H1 (cell line): ENCODE measurements around the gene RNF26. TPM values are rescaled to one million over a fixed set of nuclear protein-coding genes. Genes with fewer than 3 reads are reported as not detected.

Source experiments
- HDAC2 ChIP-seq, 2 experiments: fragments of 300-600 bp in 1 of 2; sonication (generic) in 1 of 2; IDR thresholded peaks; 2 replicates each; pipeline ENCODE4 v1.6.1; 2011 to 2012; ENCODE audit warnings: low read depth in 2 of 2, low read length in 2 of 2, mild to moderate bottlenecking in 2 of 2, moderate library complexity in 2 of 2, borderline replicate concordance in 1 of 2, inconsistent platforms in 1 of 2
- KDM1A ChIP-seq: fragments of 200-600, 300-600 bp; sonication (generic); IDR thresholded peaks from 2 replicates; pipeline ENCODE4 v1.7.1; 2016; ENCODE audit warnings: mild to moderate bottlenecking, low read length, borderline replicate concordance
- RFX5 ChIP-seq: IDR thresholded peaks from 2 replicates; pipeline ENCODE4 v1.6.1; 2011; ENCODE audit warnings: low read depth, low read length, improper control_type of control experiment, borderline replicate concordance
- TCF12 ChIP-seq: IDR thresholded peaks from 2 replicates; pipeline ENCODE4 v1.6.1; 2011; ENCODE audit warnings: low read depth, mild to moderate bottlenecking, low read length
- polyA plus RNA-seq, 7 experiments: library from polyadenylated mRNA; depleted of rRNA in 3 of 7; stranded (reverse) in 5 of 7; unstranded in 2 of 7; fragments of >200 nt in 5 of 7; fragments of 200-250 nt in 2 of 7; gene quantifications; 1 replicate in 5 of 7; 2 replicates in 1 of 7; 4 replicates in 1 of 7; pipeline versions ENCODE4 v1.2.1 to v1.2.3, GENCODE V29; 2011 to 2013; ENCODE audit warnings: missing spikeins in 2 of 7, mixed read lengths in 2 of 7
- total RNA-seq: library from RNA; stranded (reverse); fragmentation: NEBNext Ultra II Directional; extraction: Animal tissue kit (Norgen Biotek cat#: 25700); gene quantifications from 2 replicates; pipeline ENCODE4 v1.2.1, GENCODE V29; 2021
- TF ChIP-seq, protein P1 (sequence below): IDR thresholded peaks from 2 replicates; pipeline ENCODE4 v1.6.1; 2012; ENCODE audit warnings: low read length, inconsistent platforms

Gene RNF26
- total and polyA plus RNA-seq, 2 of the 8 experiments (the other 6 are each of a cell fraction or from before 2014, with no cell fraction given), result 82.7 to 84.0 TPM

DNA sequence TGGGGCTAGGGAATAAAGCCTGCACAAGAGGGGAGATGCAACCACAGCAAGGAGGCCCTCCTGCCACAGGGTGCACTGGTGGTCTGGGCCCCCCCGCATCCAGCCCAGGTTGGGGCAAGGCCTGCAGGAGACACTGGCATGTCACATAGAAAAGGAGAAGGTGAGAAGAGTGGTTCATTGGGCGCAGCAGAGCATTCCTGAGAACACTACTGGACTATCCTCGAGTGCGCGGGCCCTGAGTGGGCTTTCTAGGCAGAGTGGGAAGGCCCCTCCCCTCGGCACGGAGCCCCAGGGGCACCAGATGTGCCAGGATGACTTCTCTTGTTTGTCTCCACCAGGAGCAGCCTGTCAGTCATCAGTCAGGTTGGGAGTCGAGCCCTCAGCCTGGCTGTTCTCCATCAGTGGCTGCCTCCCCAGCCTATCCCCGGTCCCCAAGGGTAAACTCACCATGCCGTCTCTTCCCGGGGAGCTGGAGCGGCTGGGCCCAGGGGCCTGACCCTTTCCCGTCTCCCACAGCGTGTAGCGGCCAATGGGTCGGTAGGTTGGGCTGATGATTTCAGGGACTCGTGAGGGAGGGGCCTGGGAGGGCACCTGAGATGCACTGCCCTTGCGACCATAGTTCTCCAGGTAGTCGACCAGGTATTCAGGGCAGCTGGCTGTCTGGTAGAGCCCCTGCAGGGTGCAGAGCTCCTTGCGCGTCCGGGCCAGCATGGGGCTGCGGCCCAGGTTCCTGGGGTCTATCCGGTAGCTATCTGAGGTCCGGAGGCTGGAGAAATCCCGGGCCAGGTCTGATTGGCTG lies 38.1 kb downstream of the RNF26 start (continued):
- TF ChIP-seq, protein P1, sequence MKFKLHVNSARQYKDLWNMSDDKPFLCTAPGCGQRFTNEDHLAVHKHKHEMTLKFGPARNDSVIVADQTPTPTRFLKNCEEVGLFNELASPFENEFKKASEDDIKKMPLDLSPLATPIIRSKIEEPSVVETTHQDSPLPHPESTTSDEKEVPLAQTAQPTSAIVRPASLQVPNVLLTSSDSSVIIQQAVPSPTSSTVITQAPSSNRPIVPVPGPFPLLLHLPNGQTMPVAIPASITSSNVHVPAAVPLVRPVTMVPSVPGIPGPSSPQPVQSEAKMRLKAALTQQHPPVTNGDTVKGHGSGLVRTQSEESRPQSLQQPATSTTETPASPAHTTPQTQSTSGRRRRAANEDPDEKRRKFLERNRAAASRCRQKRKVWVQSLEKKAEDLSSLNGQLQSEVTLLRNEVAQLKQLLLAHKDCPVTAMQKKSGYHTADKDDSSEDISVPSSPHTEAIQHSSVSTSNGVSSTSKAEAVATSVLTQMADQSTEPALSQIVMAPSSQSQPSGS, result no peak
- no peak for TF ChIP-seq RFX5
- no peak for TF ChIP-seq TCF12
- no peak for TF ChIP-seq HDAC2 (IDR thresholded peaks at IDR 0.05; ENCODE audit: borderline replicate concordance in 1 of 2, low read depth in 2 of 2, low read length in 2 of 2)
- no peak for TF ChIP-seq KDM1A
